Astrocyte (in vitro differentiated cells and primary cell): ENCODE results near the gene TLR1. TPM values are rescaled to one million over a fixed set of nuclear protein-coding genes. Genes with fewer than 3 reads are reported as not detected.

Experiments used
- DNase-seq: peaks from one replicate; pipeline ENCODE4 v3.0.0-alpha.2; 2010; ENCODE audit warnings: low read depth
- FAIRE-seq: peaks from 2 replicates; lab custom pipeline; 2011; peaks lifted over from hg19 to GRCh38; lab: Jason Lieb, UNC
- H2AFZ ChIP-seq: 2 replicates; pipeline ENCODE4 v1.6.0; 2012; ENCODE audit warnings: low read depth, low read length, inconsistent platforms
- H3K27ac ChIP-seq: 2 replicates; pipeline ENCODE4 v1.5.1; 2011; ENCODE audit warnings: low read depth, low read length, inconsistent platforms
- H3K27me3 ChIP-seq: 2 replicates; pipeline ENCODE4 v1.6.0; 2011; ENCODE audit warnings: low read length, inconsistent platforms; ENCODE audit not compliant: insufficient read depth
- H3K36me3 ChIP-seq: 2 replicates; pipeline ENCODE4 v1.5.1; 2011; ENCODE audit warnings: low read length, inconsistent platforms; ENCODE audit not compliant: insufficient read depth
- H3K4me1 ChIP-seq: 2 replicates; pipeline ENCODE4 v1.5.1; 2011; ENCODE audit warnings: low read length, inconsistent platforms; ENCODE audit not compliant: insufficient read depth
- H3K4me2 ChIP-seq: 2 replicates; pipeline ENCODE4 v1.6.0; 2012; ENCODE audit warnings: low read length, inconsistent platforms
- H3K4me3 ChIP-seq: 2 replicates; pipeline ENCODE4 v1.5.1; 2011; ENCODE audit warnings: low read depth, mild to moderate bottlenecking, low read length, inconsistent platforms; ENCODE audit not compliant: insufficient read depth
- H3K79me2 ChIP-seq: 2 replicates; pipeline ENCODE4 v1.6.0; 2012; ENCODE audit warnings: mild to moderate bottlenecking, low read length, inconsistent platforms; ENCODE audit not compliant: insufficient read depth
- H3K9ac ChIP-seq: 2 replicates; pipeline ENCODE4 v1.6.0; 2012; ENCODE audit warnings: mild to moderate bottlenecking, low read length, inconsistent platforms
- H3K9me3 ChIP-seq: 2 replicates; pipeline ENCODE4 v1.5.1; 2012; ENCODE audit warnings: low read depth, mild to moderate bottlenecking, low read length, inconsistent platforms; ENCODE audit not compliant: insufficient read depth
- H4K20me1 ChIP-seq: 2 replicates; pipeline ENCODE4 v1.6.0; 2012; ENCODE audit warnings: low read length, inconsistent platforms; ENCODE audit not compliant: insufficient read depth
- H3K27ac Mint-ChIP-seq: one replicate; pipeline ENCODE4 v1.8.0; 2021; ENCODE audit warnings: mild to moderate bottlenecking, mixed read lengths; ENCODE audit not compliant: unreplicated experiment
- H3K27me3 Mint-ChIP-seq: one replicate; pipeline ENCODE4 v1.8.0; 2021; ENCODE audit warnings: low read depth, mixed read lengths; ENCODE audit not compliant: unreplicated experiment
- H3K36me3 Mint-ChIP-seq: one replicate; pipeline ENCODE4 v1.8.0; 2021; ENCODE audit warnings: low read depth, mixed read lengths; ENCODE audit not compliant: unreplicated experiment
- H3K4me1 Mint-ChIP-seq: one replicate; pipeline ENCODE4 v1.8.0; 2021; ENCODE audit warnings: low read depth, mixed read lengths; ENCODE audit not compliant: unreplicated experiment
- H3K4me3 Mint-ChIP-seq: one replicate; pipeline ENCODE4 v1.8.0; 2021; ENCODE audit warnings: mild to moderate bottlenecking, moderate library complexity, mixed read lengths; ENCODE audit not compliant: unreplicated experiment
- H3K9me3 Mint-ChIP-seq: one replicate; pipeline ENCODE4 v1.8.0; 2021; ENCODE audit warnings: mild to moderate bottlenecking, mixed read lengths; ENCODE audit not compliant: unreplicated experiment
- CTCF ChIP-seq: IDR thresholded peaks from 2 replicates; pipeline ENCODE4 v1.5.1; 2011; ENCODE audit warnings: low read depth, mild to moderate bottlenecking, inconsistent platforms, low read length, moderate library complexity; ENCODE audit not compliant: insufficient read depth
- EZH2 ChIP-seq: IDR thresholded peaks from 2 replicates; pipeline ENCODE4 v1.6.1; 2012; ENCODE audit warnings: mild to moderate bottlenecking, low read length, inconsistent platforms; ENCODE audit not compliant: insufficient read depth
- total RNA-seq: library from RNA; stranded (reverse); gene quantifications from 2 replicates; pipeline ENCODE4 v1.2.1, GENCODE V29; 2021

TLR1 gene
- total RNA-seq, 1 donor from 2014 or later = 0.54 TPM

- DNase-seq (no peak), FAIRE-seq (no peak)
- Histone ChIP-seq H3K9ac (no peak overlapping the region), H3K36me3 (no peaks in the 10 kb centered on the region), H3K4me1 (no peaks in the 10 kb centered on the region), H4K20me1 (no peaks in the 10 kb centered on the region), H2AFZ (no peak overlapping the region), H3K27ac (no peak overlapping the region), H3K4me3 (no peak overlapping the region), H3K79me2 (no peaks in the 10 kb centered on the region), H3K9me3 (no peaks in the 10 kb centered on the region), H3K4me2 (no peak overlapping the region), H3K27me3 (no peaks in the 10 kb centered on the region)
- no peak overlapping the region for H3K27ac Mint-ChIP-seq
- H3K36me3 Mint-ChIP-seq = no peaks in the 10 kb centered on the region
- no peak overlapping the region for H3K4me3 Mint-ChIP-seq
- no peaks in the 10 kb centered on the region for H3K9me3 Mint-ChIP-seq
- TF ChIP-seq CTCF (no peak), EZH2 (no peak)
- no peaks in the 10 kb centered on the region for H3K27me3 Mint-ChIP-seq
- H3K4me1 Mint-ChIP-seq = no peaks in the 10 kb centered on the region
These were observed 19.4 kb downstream of the TLR1 start for GRCh38 chr4:38785041-38785790.

DNA sequence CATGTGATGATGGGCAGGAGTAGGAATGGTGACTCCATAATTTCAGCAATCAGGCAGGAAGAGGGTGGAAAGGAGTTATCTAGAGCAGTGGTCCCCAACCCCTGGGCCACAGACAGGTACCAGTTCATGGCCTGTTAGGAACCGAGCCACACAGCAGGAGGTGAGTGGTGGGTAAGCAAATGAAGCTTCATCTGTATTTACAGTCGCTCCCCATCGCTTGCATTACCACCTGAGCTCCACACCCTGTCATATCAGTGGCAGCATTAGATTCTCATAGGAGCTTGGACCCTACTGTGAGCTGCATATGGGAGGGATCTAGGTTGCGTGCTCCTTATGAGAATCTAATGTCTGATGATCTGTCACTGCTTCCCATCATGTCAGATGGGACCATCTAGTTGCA lies 20.4 kb downstream of the TLR1 start:
- Mint-ChIP-seq H3K9me3 (no peaks in the 10 kb centered on the region), H3K4me1 (no peaks in the 10 kb centered on the region), H3K27ac (no peak overlapping the region), H3K4me3 (no peak overlapping the region), H3K36me3 (no peaks in the 10 kb centered on the region), H3K27me3 (no peaks in the 10 kb centered on the region)
- DNase-seq (no peak), FAIRE-seq (no peak)
- Histone ChIP-seq H3K79me2 (no peaks in the 10 kb centered on the region), H3K4me2 (no peak overlapping the region), H3K27ac (no peak overlapping the region), H3K9me3 (no peaks in the 10 kb centered on the region), H3K27me3 (no peaks in the 10 kb centered on the region), H3K9ac (no peak overlapping the region), H4K20me1 (no peaks in the 10 kb centered on the region), H2AFZ (no peak overlapping the region), H3K4me3 (no peak overlapping the region), H3K4me1 (no peaks in the 10 kb centered on the region), H3K36me3 (no peaks in the 10 kb centered on the region)
- TF ChIP-seq EZH2 (no peak), CTCF (no peak)

DNA sequence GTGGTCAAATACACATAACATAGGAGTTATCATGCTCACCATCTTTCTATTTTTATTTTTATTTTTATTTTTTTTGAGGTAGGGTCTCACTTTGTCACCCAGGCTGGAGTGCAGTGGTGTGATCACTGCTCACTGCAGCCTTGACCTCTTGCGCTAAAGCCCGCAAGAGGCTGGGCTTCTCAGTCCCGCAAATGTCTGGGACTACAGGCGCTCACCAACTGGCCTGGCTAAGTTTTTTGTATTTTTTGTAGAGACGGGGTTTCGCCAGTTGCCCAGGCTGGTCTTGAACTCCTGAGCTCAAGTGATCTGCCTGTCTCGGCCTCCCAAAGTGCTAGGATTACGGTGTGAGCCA lies 21.5 kb downstream of the TLR1 start:
- DNase-seq (no peak), FAIRE-seq (no peak)
- H3K36me3 Mint-ChIP-seq = no peaks in the 10 kb centered on the region
- no peaks in the 10 kb centered on the region for H3K4me1 ChIP-seq
- no peak overlapping the region for H3K4me3 Mint-ChIP-seq
- H2AFZ ChIP-seq = no peak overlapping the region
- H3K4me1 Mint-ChIP-seq = no peaks in the 10 kb centered on the region
- TF ChIP-seq EZH2 = no peak
- no peak for TF ChIP-seq CTCF
- H3K4me3 ChIP-seq = no peak overlapping the region
- no peaks in the 10 kb centered on the region for H4K20me1 ChIP-seq
- H3K9me3 Mint-ChIP-seq = no peaks in the 10 kb centered on the region
- H3K79me2 ChIP-seq = no peaks in the 10 kb centered on the region
- no peak overlapping the region for H3K27ac ChIP-seq
- H3K36me3 ChIP-seq = no peaks in the 10 kb centered on the region
- H3K9me3 ChIP-seq = no peaks in the 10 kb centered on the region
- no peak overlapping the region for H3K9ac ChIP-seq
- no peak overlapping the region for H3K4me2 ChIP-seq
- no peaks in the 10 kb centered on the region for H3K27me3 Mint-ChIP-seq
- no peak overlapping the region for H3K27ac Mint-ChIP-seq
- H3K27me3 ChIP-seq = no peaks in the 10 kb centered on the region
